K562 (cell line): Measurements from ENCODE around the gene ERP29. TPM values are rescaled to one million over a fixed set of nuclear protein-coding genes. Genes with fewer than 3 reads are reported as not detected.

Source experiments
- ATAC-seq: fragments of 200-7000 bp; cut with Tn5 transposase; 3 replicates; pipeline ENCODE4 v1.9.1; 2020; ENCODE audit warnings: moderate library complexity
- BruUV-seq: library from RNA; stranded (reverse); fragments of 400-500 nt; replicated peaks from 2 replicates; lab custom pipeline; 2021; lab: Mats Ljungman, UMichigan
- CTCF ChIA-PET: fragments of 300-600 bp; formaldehyde crosslinking; extraction: SDS; loops from one replicate; lab custom pipeline; 2021; ENCODE audit warnings: low intra/inter-chr PET ratio; lab: Yijun Ruan, JAX
- POLR2A ChIA-PET: fragments of 300-600, 350-650 bp; sonication (Branson Sonifier 250); formaldehyde crosslinking; extraction: SDS; loops from one replicate; lab custom pipeline; 2021; ENCODE audit warnings: antibody characterized with exemption, inconsistent platforms; lab: Yijun Ruan, JAX
- DNase-seq, 4 experiments: peaks; one replicate each; pipeline versions ENCODE4 v3.0.0 to v3.0.0-alpha.2; 2011 to 2018; ENCODE audit warnings: low spot score in 3 of 4, mixed read lengths in 3 of 4; ENCODE audit errors: extremely low read depth in 1 of 4
- FAIRE-seq: peaks from 2 replicates; lab custom pipeline; 2011; peaks lifted over from hg19 to GRCh38; lab: Jason Lieb, UNC
- H2AFZ ChIP-seq: 2 replicates; pipeline ENCODE4 v1.6.0; 2011; ENCODE audit warnings: low read depth, low read length, control low read depth, inconsistent platforms
- H3K27ac ChIP-seq: fragments of 200-600 bp; 3 replicates; pipeline ENCODE4 v1.8.0; 2011; ENCODE audit warnings: low read depth, mild to moderate bottlenecking, control low read depth, inconsistent platforms, low read length, moderate library complexity, mixed read lengths; ENCODE audit errors: extremely low read depth
- H3K27me3 ChIP-seq, 2 experiments: fragments of 300-600 bp in 1 of 2; 2 replicates in 1 of 2; 3 replicates in 1 of 2; pipeline versions ENCODE4 v1.6.0 to v1.8.0; 2011; ENCODE audit warnings: inconsistent platforms in 2 of 2, low read length in 2 of 2, mild to moderate bottlenecking in 1 of 2, mixed read lengths in 1 of 2, moderate library complexity in 1 of 2; ENCODE audit not compliant: control insufficient read depth in 2 of 2, insufficient read depth in 2 of 2
- H3K36me3 ChIP-seq: fragments of 300-600 bp; 3 replicates; pipeline ENCODE4 v1.8.0; 2011; ENCODE audit warnings: mild to moderate bottlenecking, low read length, inconsistent platforms; ENCODE audit not compliant: control insufficient read depth, insufficient read depth
- H3K4me1 ChIP-seq, 2 experiments: fragments of 200-600 bp in 1 of 2; replicated peaks in 1 of 2; 2 replicates in 1 of 2; 3 replicates in 1 of 2; pipeline versions ENCODE4 v1.5.1 to v1.8.0; 2011; ENCODE audit warnings: inconsistent platforms in 2 of 2, low read length in 2 of 2, mild to moderate bottlenecking in 1 of 2, mixed read lengths in 1 of 2, moderate library complexity in 1 of 2; ENCODE audit not compliant: control insufficient read depth in 2 of 2, insufficient read depth in 2 of 2
- H3K4me2 ChIP-seq: 2 replicates; pipeline ENCODE4 v1.6.1; 2011; ENCODE audit warnings: low read length, control low read depth, inconsistent platforms, mixed read lengths; ENCODE audit not compliant: insufficient read depth
- H3K4me3 ChIP-seq: fragments of 200-600 bp; sonication (generic), shearing (Covaris generic); 2 replicates; pipeline ENCODE4 v1.5.1; 2016; ENCODE audit warnings: control low read depth, inconsistent platforms
- H3K79me2 ChIP-seq: fragments of 200-600 bp; 3 replicates; pipeline ENCODE4 v1.8.0; 2011; ENCODE audit warnings: low read length, inconsistent platforms; ENCODE audit not compliant: control insufficient read depth, insufficient read depth
- H3K9ac ChIP-seq, 2 experiments: 2 replicates each; pipeline versions ENCODE4 v1.6.0 to v1.6.1; 2011; ENCODE audit warnings: low read depth in 2 of 2, low read length in 2 of 2, control low read depth in 1 of 2, inconsistent platforms in 1 of 2, mild to moderate bottlenecking in 1 of 2, mixed read lengths in 1 of 2; ENCODE audit not compliant: insufficient read depth in 1 of 2
- H3K9me1 ChIP-seq: one replicate; pipeline ENCODE4 v1.6.0; 2011; ENCODE audit warnings: inconsistent platforms, mild to moderate bottlenecking, low read length, moderate library complexity; ENCODE audit not compliant: control insufficient read depth, insufficient read depth
- H3K9me3 ChIP-seq: replicated peaks from 2 replicates; pipeline ENCODE4 v1.5.1; 2011; ENCODE audit warnings: low read depth, low read length, inconsistent platforms; ENCODE audit not compliant: control insufficient read depth, insufficient read depth
- H4K20me1 ChIP-seq: replicated peaks from 2 replicates; pipeline ENCODE4 v1.6.1; 2011; ENCODE audit warnings: low read length, inconsistent platforms, mixed read lengths; ENCODE audit not compliant: control insufficient read depth, insufficient read depth
- CTBP1 ChIP-seq: fragments of 450-650 bp; IDR thresholded peaks from 2 replicates; pipeline ENCODE4 v1.6.1; 2016; ENCODE audit warnings: borderline replicate concordance
- GTF2B ChIP-seq: IDR thresholded peaks from 2 replicates; pipeline ENCODE4 v1.6.1; 2011; ENCODE audit not compliant: insufficient read length; ENCODE audit errors: extremely low read depth
- HDAC2 ChIP-seq: fragments of 450-650 bp; IDR thresholded peaks from 2 replicates; pipeline ENCODE4 v1.6.1; 2016; ENCODE audit warnings: mild to moderate bottlenecking
- NCOA1 ChIP-seq: fragments of 450-650 bp; IDR thresholded peaks from 2 replicates; pipeline ENCODE4 v1.6.1; 2016; ENCODE audit warnings: low read depth
- NR0B1 ChIP-seq: fragments of 450-650 bp; IDR thresholded peaks from one replicate; pipeline ENCODE4 v1.6.1; 2018; ENCODE audit warnings: mild to moderate bottlenecking, moderate library complexity; ENCODE audit not compliant: partially characterized antibody
- POLR2A ChIP-seq: fragments of 450-650 bp; conservative IDR thresholded peaks from 2 replicates; pipeline ENCODE4 v1.6.1; 2016
- SETDB1 ChIP-seq: IDR thresholded peaks from one replicate; pipeline ENCODE4 v1.6.1; 2012; ENCODE audit warnings: low read length, control low read depth, inconsistent platforms
- TAF1 ChIP-seq: IDR thresholded peaks from 2 replicates; pipeline ENCODE4 v1.6.1; 2011; ENCODE audit warnings: mild to moderate bottlenecking, low read length, moderate library complexity; ENCODE audit not compliant: insufficient read depth, control insufficient read depth, severe bottlenecking; ENCODE audit errors: extremely low read depth
- UBTF ChIP-seq, 2 experiments: IDR thresholded peaks; 2 replicates each; pipeline ENCODE4 v1.6.1; 2012; ENCODE audit warnings: improper control_type of control experiment in 2 of 2, low read depth in 2 of 2, low read length in 2 of 2, borderline replicate concordance in 1 of 2
- ZC3H4 ChIP-seq: sonication (generic); formaldehyde crosslinking; IDR thresholded peaks from 2 replicates; pipeline ENCODE4 v1.9.0; 2021; ENCODE audit warnings: missing genetic modification reagents, borderline replicate concordance
- ZNF121 ChIP-seq: sonication (generic); formaldehyde crosslinking; conservative IDR thresholded peaks from 2 replicates; pipeline ENCODE4 v1.8.0; 2022; ENCODE audit warnings: missing genetic modification reagents
- ZNF165 ChIP-seq: fragments of 250-450 bp; sonication (Bioruptor Pico); IDR thresholded peaks from 2 replicates; pipeline ENCODE4 v1.4.0; 2020; ENCODE audit warnings: borderline replicate concordance
- ZNF217 ChIP-seq: sonication (generic); formaldehyde crosslinking; IDR thresholded peaks from 2 replicates; pipeline ENCODE4 v1.8.0; 2022; ENCODE audit warnings: mild to moderate bottlenecking, missing genetic modification reagents
- ZNF507 ChIP-seq: conservative IDR thresholded peaks from 2 replicates; pipeline ENCODE4 v1.6.1; 2017; ENCODE audit warnings: missing genetic modification characterization, missing compliant biosample characterization
- WGBS: fragments of 100-300 bp; shearing (Covaris generic); methylation state at CpG from one replicate; pipeline ENCODE4 v1.1.6; 2016; ENCODE audit warnings: low coverage, mixed read lengths; ENCODE audit not compliant: insufficient coverage; ENCODE audit errors: missing lambda C conversion rate; 5-methylcytosine and 5-hydroxymethylcytosine counted together
- in situ Hi-C: fragments of 300-500 bp; cut with MboI; formaldehyde crosslinking; loops from 4 replicates; pipeline ENCODE4 v1.15.0; 2018; ENCODE audit warnings: inconsistent platforms, mixed read lengths
- intact Hi-C: fragments of 100-400 bp; cut with micrococcal nuclease; formaldehyde crosslinking; loops from 2 replicates; pipeline ENCODE4 v1.14.2; 2022
- polyA plus RNA-seq, 8 experiments: library from polyadenylated mRNA; depleted of rRNA in 4 of 8; stranded (reverse) in 5 of 8; unstranded in 3 of 8; fragments of >200 nt; fragmentation: Nextera tagmentation in 2 of 8; fragmentation: Illumina TruSeq in 1 of 8; extraction: Ambion mirVana in 2 of 8; extraction: Trizol in 1 of 8; gene quantifications; 2 replicates each; pipeline versions ENCODE4 v1.2.1 to v1.2.3, GENCODE V29; 2011 to 2014; ENCODE audit warnings: inconsistent platforms in 1 of 8, missing spikeins in 1 of 8
- total RNA-seq, 7 experiments: library from RNA; depleted of rRNA in 6 of 7; stranded (reverse); fragments of >200 nt in 6 of 7; fragmentation: Illumina TruSeq in 2 of 7; extraction: Trizol in 2 of 7; gene quantifications; 2 replicates each; pipeline versions ENCODE4 v1.2.1 to v1.2.3, GENCODE V29; 2011 to 2021; ENCODE audit warnings: low replicate concordance in 1 of 7

The ERP29 gene
- total and polyA plus RNA-seq, 9 of the 15 experiments (the other 6 are each of a cell fraction or from before 2014, with no cell fraction given), result 42.4 to 146 (median 111) TPM

- BruUV-seq, result no TSS peak
- H3K79me2 ChIP-seq, result peaks cover 8% of the 10 kb centered on the region; the same call in 1 of the 3 replicates
- in situ Hi-C loops, result no loop called here
- TF ChIP-seq ZNF217 (CRISPR knock-in tag) (no peak), ZNF121 (CRISPR knock-in tag) (no peak), SETDB1 (no peak), TAF1 (no peak), UBTF (IDR thresholded peaks at IDR 0.05; ENCODE audit: borderline replicate concordance in 1 of 2, low read depth in 2 of 2, low read length in 2 of 2) (no peak), CTBP1 (no peak), NR0B1 (no peak), ZNF507 (tag) (no peak), HDAC2 (no peak), POLR2A (no peak), ZNF165 (no peak), ZC3H4 (CRISPR knock-in tag) (no peak), GTF2B (no peak), NCOA1 (no peak)
- TF ChIP-seq, all 486 proteins: peak for 0
- Histone ChIP-seq H3K27ac (no peak overlapping the region), H3K9ac (no peak overlapping the region), H3K36me3 (peaks cover 91% of the 10 kb centered on the region), H2AFZ (no peak overlapping the region), H3K9me1 (no peaks in the 10 kb centered on the region), H3K9me3 (no peaks in the 10 kb centered on the region), H4K20me1 (no peaks in the 10 kb centered on the region), H3K27me3 (no peaks in the 10 kb centered on the region), H3K4me3 (no peak overlapping the region), H3K4me2 (no peak overlapping the region), H3K4me1 (no peaks in the 10 kb centered on the region)
- intact Hi-C loops, result no loop called here
- POLR2A ChIA-PET, result interaction anchor here (0.5 to 1.7 kb wide), 6 partner anchors 10 to 1549 kb away, joined by 3 to 7 read pairs (median 4); no protein-coding TSS in a partner anchor
- FAIRE-seq (no peak), DNase-seq (no peak), ATAC-seq (no peak)
- 96% methylated on average over 13 of the region's 13 CpGs for WGBS
- CTCF ChIA-PET, result no interaction called here
These were observed 36.1 kb downstream of the ERP29 start for GRCh38 chr12:112049351-112049750.
